ENCODE data around the gene SLC35G6.
"Not testable (repeated sequence)": the region's sequence is repeated elsewhere in the genome, so short reads cannot be mapped to it uniquely, and the experiment has no call there.

- not testable (repeated sequence) for TF ChIP-seq CTCF (conservative IDR thresholded peaks at IDR 0.05); ZFX (IDR thresholded peaks at IDR 0.05)
Measured at GRCh38 chr17:7474767-7475166, 6.5 kb upstream of the SLC35G6 start.
